C1 segment of cervical spinal cord (tissue), 14 donors: ENCODE measurements around the gene SMCO4.

Experiments
- DNase-seq, 14 donors: peaks; one replicate each; lab custom pipeline; 2025; lab: John Stamatoyannopoulos, UW

SMCO4 gene

DNA sequence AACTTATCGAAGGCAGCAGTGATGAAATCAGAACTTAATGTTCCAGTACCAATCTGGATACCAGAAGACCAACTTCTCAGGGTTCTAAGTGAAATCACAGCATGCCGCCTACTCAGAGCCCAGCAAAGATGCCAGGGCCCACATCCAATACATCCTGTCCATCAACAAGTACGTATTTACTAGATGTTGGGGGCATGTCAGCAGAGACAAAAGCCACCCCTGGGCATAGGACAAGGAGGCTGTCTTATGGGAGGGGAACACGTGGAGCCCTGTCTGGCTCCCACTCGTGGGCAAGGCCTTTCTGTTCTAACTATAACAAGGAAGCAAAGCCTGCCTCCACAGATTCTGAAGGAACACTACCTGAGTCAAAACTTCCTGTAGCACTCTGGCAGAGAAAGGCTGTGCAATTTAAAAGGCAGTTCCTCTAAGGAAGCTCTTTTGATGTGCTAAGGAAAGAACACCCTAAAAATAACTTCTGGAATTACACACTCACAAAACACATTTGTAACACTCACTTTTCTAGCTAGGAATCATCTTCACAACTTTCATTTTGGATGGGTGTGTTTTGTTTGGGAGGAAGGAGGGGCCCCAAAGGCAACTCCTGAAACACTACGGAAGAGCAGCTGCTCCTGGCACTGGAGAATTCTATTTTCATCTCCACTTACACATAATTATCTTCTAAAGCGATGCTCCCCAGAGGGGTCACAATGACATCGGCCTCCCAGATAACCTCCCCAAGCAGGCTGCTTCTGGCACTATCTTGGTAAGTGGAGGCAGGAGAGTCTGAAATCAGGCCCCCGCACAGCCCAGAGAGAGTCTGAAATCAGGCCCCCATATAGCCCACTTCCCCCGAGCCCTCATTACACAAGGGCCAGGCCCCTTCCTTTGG lies 14.2 kb downstream of the SMCO4 start:
- DNase-seq = no peak

DNA sequence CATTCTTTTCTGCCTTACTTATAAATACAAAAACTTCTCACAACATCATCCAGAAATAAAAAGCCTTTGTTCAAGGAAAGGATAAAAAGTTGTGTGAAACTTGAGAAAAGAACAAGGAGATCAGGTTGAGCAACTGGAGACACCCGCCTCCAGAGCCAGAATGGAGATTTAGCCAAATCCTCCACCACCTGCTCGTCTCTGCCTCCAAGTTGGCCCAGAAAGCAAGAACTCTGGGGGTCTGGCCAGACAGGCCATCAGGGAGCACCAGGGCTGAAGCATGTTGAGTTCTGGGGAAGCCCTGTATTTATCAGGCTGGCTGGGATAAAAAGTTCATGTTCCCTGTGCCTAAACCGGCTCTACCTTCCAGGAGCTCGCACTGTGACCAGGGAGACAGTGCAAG lies 14.9 kb downstream of the SMCO4 start:
- peak in 1 of 14 donors; percentile 11 for DNase-seq

DNA sequence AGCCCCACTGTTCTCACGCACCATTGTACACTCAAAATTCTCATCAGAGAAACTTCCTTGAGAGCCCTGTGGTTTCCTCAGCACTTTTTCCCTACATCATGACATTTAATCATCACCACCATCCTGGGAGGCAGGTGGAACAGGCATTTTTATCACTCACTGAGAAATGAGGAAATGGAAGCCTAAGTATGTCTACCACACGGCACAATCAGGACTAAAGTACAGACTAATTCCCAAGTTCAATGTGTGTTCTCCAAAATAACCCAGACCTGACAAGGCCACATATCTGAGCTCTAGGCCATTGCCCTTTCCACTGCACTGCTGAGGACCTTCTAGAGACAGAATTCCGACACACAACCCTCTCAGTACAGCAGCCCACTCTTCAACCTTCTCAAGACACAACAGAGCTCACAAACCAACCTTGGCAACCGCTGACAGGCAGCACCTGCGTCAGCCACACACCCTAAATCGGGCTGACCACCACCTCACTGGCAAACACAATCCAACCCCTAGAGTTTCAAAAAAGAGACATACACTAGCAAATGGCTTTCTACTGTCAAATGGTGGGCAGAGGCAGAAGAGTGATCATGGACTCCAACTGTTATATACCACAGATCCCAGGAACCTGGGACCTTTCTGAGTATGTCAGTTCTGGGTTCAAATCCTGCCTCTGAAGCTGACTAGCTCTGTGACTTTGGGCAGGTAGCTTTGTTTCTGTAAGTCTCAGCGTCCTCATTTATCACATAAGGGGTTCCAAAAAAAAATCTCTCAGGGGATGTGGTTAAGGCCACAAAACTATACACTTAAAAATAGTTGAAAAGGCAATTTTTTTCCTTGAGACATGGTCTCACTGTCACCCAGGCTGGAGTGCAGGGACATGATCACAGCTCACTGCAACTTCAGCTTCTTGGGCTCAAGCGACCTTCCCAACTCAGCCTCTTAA lies 16.3 kb downstream of the SMCO4 start:
- DNase-seq = no peak

DNA sequence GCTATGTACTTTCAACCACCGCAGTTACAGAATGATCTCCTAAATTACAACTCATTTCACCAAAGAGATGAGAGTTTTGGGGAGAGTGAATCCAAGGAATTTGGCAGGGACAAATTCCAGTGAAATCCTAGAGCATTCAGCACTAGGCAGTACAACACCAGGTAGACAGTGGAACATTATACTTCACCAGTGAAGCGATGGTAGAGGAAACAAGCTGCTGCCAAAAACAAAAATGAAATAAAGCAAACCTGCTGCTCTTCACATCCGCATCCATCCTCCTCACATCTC lies 16.9 kb downstream of the SMCO4 start:
- no peak for DNase-seq

DNA sequence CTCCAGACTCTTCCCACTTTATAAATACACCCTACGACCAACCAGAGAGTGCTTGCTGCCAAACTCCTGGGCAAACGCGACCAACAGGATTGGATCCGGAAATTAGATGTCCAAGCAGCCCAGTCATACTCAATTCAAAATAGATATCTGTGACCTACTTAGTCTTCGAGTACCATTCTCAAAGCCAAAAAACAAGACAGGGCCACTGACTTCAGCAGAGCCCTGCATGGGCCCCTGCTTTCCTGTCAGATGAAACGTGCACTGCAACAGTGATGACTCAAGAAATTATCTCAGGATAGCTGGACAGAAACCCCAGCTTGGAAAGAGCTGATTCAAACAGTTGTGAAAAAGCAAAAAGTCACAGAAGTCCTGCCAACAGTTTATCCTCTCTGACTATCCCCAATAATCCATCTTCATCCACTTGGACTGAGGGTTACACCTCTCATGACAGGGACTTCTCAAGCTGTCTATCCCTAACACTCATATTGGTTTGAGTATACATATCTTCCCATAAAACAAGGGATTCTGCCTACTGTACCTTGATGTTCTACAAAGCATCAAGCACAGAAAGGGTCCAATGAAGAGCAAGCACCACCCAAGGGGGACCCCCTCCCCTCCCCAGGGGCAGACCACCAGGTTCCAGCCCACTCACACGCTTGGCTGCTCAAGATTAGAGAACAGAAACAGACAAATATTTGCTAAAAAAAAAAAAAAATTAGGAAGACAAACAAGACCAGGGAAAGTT lies 17.4 kb downstream of the SMCO4 start:
- DNase-seq = no peak

DNA sequence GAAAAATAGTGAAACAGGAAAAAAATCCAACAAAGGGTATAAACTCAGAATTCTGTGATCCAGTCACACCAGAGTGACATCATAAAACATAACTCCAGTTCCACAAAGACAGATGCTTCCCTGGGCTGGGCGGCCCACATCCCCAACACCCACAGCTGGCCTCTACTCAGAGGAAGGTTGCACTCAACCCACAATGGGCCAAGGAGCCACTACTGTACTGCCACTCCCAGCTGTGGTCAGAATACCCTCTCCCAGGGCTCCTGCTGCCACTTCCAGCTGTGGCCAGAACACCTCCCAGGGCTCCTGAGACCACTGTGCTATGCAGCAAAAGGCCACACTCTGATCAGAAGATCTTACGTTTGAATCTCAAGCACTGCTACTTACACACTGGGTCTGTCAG lies 18.3 kb downstream of the SMCO4 start:
- DNase-seq = no peak

DNA sequence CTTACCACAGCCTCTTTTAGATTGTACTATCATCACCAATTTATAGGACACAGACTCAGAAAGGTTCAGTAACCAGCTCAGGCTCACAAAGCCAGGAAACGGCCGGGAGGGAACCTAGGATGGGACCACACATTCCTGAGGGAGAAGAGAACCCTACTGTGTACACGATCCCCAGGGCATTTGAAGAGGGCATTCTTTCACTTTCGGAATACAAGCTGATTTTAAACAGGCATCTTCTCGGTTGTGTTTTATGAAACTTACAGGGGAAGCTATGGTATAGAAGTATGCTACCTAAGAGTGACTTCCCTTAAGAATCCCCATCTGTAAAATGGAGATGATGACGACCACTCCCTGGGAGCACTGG lies 19.0 kb downstream of the SMCO4 start:
- no peak for DNase-seq

DNA sequence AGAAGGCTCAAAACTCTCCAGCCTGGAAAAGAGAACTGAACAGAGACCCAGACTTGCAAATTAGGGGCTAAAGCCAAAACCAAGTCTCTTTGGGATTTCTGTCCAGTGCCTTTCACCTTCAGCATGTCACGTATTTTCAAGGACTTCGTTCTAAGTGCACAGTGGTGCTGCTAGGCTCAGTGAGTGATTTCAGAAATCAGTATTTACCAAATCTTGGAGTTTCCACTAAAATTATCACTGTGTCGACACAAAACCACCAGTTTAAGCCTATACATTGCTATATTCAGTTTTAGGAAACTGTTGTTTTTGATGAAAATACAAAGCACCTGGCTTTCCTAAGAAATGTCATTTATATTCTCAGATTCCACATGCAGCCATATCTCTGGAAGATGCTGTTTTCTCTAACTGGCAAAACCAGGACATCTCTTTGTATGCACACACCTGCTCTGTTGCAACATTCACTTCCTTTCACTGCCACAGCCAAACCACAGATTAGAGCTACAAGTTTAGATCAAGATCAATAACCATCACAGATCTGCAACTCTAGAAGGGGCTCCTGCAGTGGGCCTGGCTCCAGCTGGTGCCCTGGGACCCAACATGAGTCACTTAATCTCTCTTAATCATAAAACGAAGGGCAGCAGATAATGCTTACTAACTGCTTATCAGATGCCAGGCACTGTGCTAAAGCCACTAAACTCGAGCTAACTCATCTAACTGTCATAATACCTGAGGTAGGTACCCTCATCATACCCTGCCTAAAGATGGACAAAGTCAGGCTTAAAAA lies 22.3 kb downstream of the SMCO4 start:
- no peak for DNase-seq

DNA sequence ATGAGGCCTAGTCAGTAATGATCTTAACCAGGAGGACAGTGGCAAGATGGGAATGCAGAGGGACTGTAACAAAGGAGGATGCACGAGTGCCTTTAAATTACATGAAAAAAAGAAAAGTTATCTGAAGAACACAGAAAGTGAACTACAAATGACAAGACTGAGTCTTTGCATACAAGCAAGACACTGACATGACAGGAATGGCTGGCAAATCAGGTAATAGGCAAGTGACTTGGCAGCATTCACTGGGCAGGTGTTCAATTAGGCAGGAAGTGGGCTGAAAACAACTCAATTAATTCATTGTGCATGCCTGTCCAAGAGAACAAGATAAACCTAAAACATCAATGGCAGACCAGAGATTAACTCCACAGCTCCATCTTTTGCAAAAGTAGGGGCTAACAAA lies 24.0 kb downstream of the SMCO4 start:
- peak in 1 of 14 donors; percentile 38 for DNase-seq

DNA sequence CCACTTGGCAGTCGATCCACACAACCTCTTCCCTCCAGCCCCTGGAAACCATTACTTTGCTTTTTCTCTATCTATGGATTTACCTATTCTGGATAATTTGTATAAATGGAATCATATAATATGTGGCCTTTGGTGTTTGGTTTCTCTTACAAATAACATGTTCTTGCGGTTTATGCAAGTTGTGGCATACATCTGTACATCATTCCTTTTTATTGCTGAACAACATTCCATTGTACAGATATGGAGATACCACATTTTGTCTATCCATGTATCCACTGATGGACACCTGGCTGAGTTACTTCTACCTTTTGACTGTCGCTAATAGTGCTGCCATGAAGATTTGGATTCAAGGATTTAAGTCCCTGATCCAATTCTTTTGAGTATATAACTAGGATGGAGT lies 25.1 kb downstream of the SMCO4 start:
- no peak for DNase-seq

DNA sequence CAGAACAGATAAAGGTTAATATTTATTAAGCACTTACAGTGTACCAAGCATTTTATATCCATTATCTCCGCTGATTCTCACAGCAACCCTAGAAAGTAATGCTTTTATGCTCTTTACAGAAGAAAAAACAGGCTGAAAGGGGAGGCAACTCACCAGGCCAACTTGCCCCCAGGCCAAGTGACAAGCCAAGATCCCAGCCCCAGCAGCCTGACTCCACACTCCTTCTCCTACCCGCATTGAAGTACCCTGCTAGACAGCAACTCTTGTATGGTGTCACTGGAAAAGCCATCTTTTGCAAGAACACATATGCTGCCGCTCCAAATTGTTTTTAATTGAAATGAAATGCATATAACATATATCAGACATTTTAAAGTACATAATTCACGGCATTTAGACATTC lies 25.6 kb downstream of the SMCO4 start:
- no peak for DNase-seq

DNA sequence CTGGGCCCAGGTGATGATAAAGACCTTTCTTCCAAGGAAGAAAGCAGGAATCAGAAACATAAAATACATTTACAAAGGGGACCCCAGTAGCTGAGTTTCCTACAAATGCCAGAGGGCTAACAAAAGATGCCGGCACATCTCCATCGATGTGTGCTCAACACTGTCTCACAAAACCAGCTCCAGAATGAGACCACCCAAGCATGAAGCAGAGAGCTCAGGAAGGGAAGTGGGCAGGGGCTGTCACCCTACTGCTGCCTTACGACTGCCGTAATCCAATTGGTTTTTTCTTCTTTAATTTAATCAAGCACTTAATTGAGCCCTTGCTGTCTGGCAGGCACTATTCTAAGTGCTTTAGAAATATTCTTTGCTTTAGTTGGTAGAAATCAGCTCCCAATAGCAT lies 26.1 kb downstream of the SMCO4 start:
- no peak for DNase-seq

DNA sequence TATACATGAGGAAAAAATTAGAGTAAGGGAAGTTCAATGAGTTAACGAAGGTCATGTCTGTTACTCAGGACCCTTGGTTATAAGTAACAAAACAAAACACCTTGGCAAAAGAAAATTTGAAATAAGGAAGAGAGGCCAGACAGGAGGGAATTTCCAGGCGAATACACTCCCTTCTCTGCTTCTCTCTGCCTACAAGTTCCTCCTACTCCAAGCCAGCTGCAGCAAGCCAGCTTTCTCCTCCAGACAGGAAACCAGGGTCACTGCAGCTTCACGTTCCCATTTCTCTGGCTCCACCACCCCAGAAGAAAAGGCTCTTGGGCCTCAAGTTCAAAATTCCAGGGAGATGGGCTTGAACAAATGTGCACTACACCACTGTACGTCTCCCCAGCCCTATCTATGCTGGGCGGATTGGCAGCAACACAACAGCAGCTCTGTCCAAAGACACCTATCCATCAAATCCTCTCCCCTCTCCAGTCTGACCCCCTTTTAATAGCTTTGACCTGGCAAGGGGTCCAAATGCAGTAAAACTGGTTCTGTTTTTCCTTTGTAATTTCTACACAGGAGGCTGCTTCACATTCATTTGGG lies 27.7 kb downstream of the SMCO4 start:
- DNase-seq = no peak

DNA sequence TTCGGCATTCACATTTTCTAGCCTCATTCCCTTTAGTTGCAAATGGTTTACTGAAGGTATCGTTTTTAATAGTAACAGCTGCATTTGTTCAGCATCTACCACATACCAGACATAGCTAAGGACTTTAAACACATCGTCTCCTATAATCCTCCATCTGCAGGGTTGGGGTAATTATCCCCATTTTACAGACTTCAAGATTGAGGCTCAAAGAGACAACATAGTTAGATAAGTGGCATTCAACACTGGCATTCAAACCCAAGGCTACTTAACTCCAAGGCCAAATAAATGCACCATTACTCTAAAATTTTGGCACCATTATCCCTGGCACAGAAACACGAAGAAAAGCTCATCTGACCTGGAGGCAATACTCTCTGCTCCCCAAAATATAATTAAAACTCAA lies 28.5 kb downstream of the SMCO4 start:
- DNase-seq = no peak

DNA sequence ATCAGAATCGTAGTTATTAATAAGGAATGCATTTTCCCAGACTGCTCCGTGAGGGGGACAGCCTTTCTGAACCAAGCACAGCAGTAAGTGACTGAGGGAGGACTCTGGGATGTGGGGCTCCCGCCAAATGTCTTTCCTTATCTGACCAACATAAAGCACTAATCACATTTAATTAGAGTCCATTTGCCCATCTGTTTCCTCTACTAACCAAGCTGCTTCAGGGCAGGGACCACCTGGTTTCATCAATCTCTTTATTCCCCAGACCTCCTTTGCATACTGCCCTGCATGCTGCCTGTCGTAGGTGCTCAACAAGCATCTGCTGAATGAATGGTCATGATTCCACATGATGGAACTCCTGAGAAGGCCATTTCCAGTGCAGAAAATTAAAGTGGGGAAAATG lies 29.4 kb downstream of the SMCO4 start:
- DNase-seq = no peak

DNA sequence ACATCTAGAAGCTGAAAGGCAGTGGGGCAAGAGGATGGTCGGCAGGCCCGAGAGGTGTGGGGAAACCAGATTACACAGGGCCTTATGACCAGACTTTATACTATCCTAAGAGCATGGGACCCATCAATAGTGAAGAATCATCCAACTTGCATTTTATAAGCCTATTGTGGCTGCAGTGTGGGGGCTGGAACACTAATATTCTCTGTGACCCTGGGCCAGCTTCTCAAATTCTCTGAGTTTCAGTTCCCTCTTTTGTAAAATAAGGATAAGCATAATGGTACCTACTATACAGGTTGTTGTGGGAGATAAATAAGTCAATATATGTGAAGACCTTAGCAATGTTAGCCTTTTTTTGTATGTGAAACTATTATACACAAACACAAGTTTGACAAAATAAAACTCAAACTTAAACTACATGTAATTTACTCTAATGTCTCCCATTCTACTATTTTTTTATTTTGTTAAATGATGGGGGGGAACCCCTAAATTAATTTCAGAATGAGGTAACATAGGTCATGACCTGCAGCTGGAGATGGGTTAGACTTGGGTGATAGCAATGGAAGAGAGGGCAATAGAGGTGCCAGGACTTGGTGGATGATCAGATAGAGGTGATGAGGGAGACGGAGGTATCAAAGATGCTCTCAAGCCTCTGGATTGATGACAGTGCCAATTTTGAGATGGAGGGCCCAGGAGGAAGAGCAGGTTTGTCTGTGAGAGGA lies 30.1 kb downstream of the SMCO4 start:
- no peak for DNase-seq

DNA sequence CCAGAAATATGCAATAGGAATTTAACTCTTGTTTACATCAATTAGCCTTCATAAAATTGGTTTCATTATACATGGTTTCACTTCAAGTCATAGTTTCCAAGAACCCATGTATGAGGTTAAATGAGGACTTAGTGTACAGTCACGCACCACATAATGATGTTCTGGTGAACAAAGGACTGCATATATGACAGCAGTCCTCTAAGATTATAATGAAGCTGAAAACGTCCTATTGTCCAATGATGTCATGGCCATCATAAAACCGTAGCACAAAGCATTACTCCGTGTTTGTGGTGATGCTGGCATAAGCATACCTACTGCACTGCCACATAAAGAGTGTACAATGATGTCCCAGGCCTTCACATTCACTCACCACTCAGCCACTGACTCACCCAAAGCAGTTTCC lies 31.1 kb downstream of the SMCO4 start:
- DNase-seq = no peak

DNA sequence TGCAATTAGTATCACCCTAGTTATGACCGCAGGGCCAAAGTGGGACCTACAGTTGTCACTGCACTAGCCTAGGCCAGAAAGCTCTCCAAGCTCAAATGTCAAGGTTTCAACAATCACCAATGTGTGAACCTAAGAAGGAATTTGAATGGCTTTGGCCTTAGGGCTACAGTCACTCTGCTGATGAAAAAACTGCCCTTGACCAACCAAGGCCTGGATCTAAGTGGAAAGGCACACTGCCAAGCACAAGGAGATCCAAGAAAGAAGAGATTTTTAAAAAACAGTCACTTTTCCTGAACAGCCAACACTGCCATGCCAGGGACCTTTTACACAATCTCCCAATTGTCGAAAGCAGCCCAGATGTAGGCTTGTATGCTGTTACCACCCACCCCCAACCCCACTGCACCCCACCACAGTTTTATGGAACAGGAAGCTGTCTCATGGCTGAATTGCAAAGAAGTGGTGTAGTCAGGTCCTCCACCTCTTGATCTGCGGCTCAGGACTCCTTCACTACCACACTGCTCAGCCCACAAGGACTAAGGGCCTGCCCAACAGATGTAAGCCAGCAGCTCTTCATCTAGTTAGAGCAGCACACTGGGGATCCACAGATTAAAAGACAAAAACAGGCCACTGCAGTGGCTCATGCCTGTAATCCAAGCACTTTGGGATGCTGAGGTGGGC lies 32.9 kb downstream of the SMCO4 start:
- no peak for DNase-seq

DNA sequence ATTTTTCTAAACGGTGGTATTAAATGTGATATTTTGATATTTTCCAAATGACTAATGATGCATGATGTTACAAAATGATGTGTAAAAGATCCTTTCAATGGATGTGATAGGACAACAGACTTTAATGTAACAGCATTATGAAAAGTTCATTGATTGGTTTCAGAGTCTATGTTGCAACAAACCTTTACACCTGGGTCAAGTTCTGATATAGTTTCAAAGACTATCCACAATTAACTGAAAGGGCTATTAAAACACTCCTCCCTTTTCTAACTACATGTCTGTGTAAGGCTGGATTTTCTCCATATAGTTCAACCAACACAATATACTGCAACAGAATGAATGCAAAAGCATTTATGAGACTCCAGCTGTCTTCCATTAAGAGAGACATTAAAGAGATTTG lies 35.7 kb downstream of the SMCO4 start:
- DNase-seq = no peak

DNA sequence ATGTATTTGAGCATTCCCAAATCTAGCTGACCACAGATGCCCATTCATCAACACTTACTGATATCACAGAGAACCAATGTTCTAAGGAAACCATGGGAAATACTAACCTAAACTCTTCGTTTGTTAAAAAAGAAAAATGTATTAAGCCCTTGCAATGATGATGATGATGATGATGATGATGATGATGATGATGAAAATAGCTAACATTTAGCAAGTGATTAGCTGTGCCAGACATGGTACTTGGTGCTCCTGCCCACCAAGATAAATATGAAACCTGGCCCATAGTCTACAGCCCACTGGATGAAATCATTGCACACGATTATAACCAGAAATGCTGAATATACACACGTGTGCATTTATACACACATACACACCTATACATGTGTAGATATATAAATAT lies 37.5 kb downstream of the SMCO4 start:
- no peak for DNase-seq
